ENCODE data around the gene LOC128125822.

Gene LOC128125822

DNA sequence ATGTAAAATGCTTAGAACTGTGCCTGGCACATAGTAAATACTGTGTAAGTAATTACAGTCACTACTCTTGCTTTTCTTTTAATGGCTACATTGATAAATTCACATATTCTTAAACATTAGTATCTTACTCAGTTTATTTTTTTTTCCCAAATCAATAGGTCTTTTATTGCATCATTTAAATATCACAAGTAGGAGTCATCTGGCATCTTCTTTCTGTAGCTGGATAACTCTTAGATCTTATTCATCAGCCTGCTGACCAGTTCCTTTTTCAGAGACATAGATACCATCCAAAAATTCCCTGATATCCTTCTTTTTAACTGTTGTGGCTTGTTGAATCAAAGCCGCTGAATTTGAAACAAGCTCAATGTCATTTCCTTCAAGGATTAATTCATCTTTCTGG, 43.3 kb downstream of the LOC128125822 start:
- TF ChIP-seq, protein P1, sequence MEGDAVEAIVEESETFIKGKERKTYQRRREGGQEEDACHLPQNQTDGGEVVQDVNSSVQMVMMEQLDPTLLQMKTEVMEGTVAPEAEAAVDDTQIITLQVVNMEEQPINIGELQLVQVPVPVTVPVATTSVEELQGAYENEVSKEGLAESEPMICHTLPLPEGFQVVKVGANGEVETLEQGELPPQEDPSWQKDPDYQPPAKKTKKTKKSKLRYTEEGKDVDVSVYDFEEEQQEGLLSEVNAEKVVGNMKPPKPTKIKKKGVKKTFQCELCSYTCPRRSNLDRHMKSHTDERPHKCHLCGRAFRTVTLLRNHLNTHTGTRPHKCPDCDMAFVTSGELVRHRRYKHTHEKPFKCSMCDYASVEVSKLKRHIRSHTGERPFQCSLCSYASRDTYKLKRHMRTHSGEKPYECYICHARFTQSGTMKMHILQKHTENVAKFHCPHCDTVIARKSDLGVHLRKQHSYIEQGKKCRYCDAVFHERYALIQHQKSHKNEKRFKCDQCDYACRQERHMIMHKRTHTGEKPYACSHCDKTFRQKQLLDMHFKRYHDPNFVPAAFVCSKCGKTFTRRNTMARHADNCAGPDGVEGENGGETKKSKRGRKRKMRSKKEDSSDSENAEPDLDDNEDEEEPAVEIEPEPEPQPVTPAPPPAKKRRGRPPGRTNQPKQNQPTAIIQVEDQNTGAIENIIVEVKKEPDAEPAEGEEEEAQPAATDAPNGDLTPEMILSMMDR (IDR thresholded peaks at IDR 0.05; ENCODE audit: borderline replicate concordance, extremely low read depth, low read length, poor library complexity, severe bottlenecking): no peak
- no peak for TF ChIP-seq EZH2 (IDR thresholded peaks at IDR 0.05; ENCODE audit: borderline replicate concordance, low read depth, low read length, severe bottlenecking)
- no peak for ATAC-seq (ENCODE audit: insufficient read depth, low read depth)
- Histone ChIP-seq H3K79me2 (ENCODE audit: insufficient read depth, low read length) (no peaks in the 10 kb centered on the region), H3K36me3 (ENCODE audit: insufficient read depth, low read length) (no peaks in the 10 kb centered on the region), H3K4me3 (ENCODE audit: low read depth in 1 of 2, low read length in 2 of 2) (no peak overlapping the region), H3K4me2 (ENCODE audit: insufficient read depth, low read length) (no peak overlapping the region), H2AFZ (ENCODE audit: low read depth, low read length) (no peak overlapping the region), H3K27ac (ENCODE audit: low read length) (no peak overlapping the region), H4K20me1 (ENCODE audit: insufficient read depth, low read length) (no peaks in the 10 kb centered on the region), H3K9ac (ENCODE audit: low read depth, low read length) (no peak overlapping the region), H3K4me1 (ENCODE audit: insufficient read depth, low read length) (no peaks in the 10 kb centered on the region), H3K27me3 (ENCODE audit: insufficient read depth, low read length, poor library complexity) (peaks cover 4% of the 10 kb centered on the region), H3K9me3 (ENCODE audit: insufficient read depth, low read length, severe bottlenecking) (no peaks in the 10 kb centered on the region)
- DNase-seq: no peak

Data from DND-41 (cell line).